ENCODE measurements around the gene ITPKB.
A peak's percentile ranks its signal among the peaks of the same experiment; 100 is the strongest.

The ITPKB gene

DNA sequence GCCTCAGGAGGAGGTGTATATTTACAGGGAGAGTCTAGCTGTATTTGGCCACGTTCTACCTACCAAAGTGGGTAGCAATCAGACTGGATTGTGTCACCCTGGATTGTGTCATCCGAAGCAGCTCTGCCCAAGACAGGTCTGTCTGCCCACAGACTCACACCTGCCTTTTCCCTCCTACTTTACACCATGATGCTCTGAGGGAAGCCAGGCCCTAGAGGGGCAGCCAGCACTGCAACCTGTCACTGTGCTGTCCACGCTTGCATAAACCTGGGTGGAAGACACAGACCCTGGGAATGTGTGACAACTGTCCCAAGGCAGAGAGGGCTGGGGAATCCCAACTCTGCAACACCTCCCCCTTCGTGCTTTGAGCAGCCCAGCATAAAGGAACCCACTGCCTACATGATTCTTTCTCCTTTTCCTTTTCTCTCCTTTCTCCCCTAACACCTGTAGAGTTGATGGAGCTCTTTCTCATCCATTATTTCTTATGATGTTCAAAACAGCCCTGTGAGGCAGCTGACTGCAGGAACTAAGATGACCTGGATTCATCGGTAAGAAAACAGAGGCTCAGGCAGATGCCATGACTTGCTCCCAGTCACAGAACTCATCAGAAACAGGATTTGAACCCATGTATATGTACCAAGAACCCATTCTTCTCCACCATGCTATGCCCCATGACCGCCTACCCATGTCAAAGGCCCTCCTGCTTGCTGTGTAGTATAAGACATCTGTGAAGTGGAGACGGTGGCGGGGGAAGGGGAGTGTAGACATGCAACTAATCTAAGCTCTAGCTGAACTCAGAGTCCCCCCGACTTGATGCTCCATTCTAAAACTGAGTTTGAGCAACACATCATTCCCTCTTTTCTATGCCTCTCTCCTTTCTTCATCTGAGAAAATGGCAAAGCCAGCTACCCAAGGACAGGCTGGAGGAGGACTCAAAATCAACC, 55.9 kb downstream of the ITPKB start:
- DNase-seq (no peak), ATAC-seq (peak; percentile 33)
- H3K4me1 Mint-ChIP-seq = peaks cover 98% of the 10 kb centered on the region
- peak overlapping the region; percentile 63 for H3K27ac Mint-ChIP-seq
- H3K4me3 Mint-ChIP-seq = peak overlapping the region; percentile 4
- no peaks in the 10 kb centered on the region for H3K27me3 Mint-ChIP-seq
- H3K9me3 Mint-ChIP-seq = no peaks in the 10 kb centered on the region
- H3K36me3 Mint-ChIP-seq (ENCODE audit: low read depth) = peaks cover 22% of the 10 kb centered on the region

DNA sequence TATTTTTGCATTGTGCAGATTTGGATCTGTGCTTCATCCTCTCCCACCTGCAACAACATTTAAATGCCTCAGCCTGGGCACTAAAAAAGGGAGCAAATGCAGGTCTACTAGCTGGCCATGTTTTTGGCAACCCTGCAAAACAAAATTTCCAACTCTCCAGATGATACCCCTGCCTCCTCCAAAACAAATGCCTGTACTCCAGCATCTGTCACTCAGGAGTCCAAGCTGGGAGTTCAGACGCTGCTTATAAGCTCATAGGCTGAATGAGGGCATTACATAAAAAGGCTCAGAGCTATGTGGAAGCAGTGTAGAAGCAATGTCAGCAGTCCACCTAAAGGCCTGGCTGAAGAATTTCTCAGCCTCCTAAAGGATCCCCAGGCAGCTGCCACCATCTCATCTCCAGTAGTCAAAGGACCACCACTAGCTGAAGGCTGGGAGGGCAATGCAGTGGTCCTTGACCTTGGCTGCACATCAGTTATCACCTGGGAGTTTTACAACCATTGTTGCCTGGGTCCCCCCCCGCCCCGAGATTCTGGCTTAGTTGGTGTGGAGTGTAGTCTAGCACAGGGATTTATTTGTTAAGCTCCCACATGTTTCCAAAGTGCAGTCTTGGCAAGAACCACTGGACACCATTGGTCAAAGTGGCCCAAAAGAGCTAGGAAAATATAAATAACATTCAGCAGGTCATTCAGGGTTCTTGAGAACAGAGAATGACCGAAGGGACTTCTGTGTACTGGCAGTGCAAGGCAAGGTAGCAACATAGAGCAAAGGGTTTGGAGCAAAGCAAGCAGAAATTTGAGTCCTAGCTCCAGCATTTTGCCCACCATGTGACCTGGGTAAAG, 57.2 kb downstream of the ITPKB start:
- H3K27ac Mint-ChIP-seq = peak overlapping the region; percentile 21
- no peaks in the 10 kb centered on the region for H3K27me3 Mint-ChIP-seq
- no peaks in the 10 kb centered on the region for H3K9me3 Mint-ChIP-seq
- peaks cover 22% of the 10 kb centered on the region for H3K36me3 Mint-ChIP-seq (ENCODE audit: low read depth)
- DNase-seq = no peak
- peaks cover 98% of the 10 kb centered on the region for H3K4me1 Mint-ChIP-seq
- ATAC-seq = no peak
- no peak overlapping the region for H3K4me3 Mint-ChIP-seq

DNA sequence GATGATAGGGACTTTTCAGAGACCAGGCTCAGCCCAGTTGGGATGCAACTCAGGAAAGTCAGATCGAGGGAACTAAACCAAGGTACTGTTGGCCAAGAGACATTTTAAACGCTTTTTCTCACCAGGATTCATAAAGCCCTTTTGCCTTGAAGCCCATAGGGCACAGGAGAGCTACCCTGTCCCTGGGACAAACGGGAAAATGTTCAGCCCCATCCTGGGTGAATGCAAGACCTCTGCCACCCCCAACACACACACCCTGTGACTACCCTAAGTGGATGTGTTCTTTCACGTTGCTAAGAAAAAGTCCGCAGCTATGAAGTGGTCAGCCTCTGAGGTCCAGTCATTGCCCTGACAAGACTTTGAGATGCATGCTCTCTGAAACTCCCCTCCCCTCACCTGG, 58.4 kb downstream of the ITPKB start:
- no peak for DNase-seq
- ATAC-seq = no peak
- Mint-ChIP-seq H3K36me3 (ENCODE audit: low read depth) (peaks cover 27% of the 10 kb centered on the region), H3K9me3 (no peaks in the 10 kb centered on the region), H3K4me1 (peaks cover 99% of the 10 kb centered on the region), H3K27me3 (no peaks in the 10 kb centered on the region), H3K27ac (peak overlapping the region; percentile 97), H3K4me3 (peak overlapping the region; percentile 79)

DNA sequence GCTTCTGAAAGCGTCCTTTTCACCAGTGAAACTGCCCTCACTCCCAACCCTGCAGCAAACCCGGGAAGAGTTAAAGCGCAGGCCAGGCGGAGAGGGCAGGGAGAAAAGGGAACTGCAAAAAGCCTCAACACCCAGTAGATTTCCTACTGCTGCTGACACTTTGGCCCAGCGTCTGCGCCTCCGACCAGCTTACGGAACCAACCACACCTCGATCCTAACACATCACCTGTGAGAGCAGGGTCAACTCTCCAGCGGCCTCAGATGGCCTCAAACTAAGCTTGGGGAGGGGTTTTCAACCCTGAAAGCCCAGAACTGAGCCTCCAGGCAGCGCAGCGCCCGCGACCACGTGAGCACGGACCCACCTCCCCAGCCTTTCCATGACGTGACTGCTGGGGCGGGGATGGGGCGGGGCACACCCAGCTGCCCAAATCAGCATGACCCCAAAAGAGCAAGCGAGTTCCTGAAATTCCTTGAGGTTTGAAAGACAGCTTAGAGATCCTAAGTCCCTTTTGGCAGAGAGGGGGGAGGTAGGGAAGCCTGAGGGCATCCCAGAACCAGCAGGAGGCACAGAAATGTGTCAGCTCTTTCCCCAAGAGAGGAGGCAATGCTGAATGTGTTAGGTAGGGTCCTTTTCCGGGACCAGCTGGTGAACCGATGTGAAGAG, 59.1 kb downstream of the ITPKB start:
- peak overlapping the region; percentile 97 for H3K27ac Mint-ChIP-seq
- peaks cover 99% of the 10 kb centered on the region for H3K4me1 Mint-ChIP-seq
- H3K27me3 Mint-ChIP-seq = peaks cover 1% of the 10 kb centered on the region
- peak; percentile 89 for DNase-seq
- H3K9me3 Mint-ChIP-seq = no peaks in the 10 kb centered on the region
- H3K4me3 Mint-ChIP-seq = peak overlapping the region; percentile 79
- peak; percentile 13 for ATAC-seq
- H3K36me3 Mint-ChIP-seq (ENCODE audit: low read depth) = peaks cover 26% of the 10 kb centered on the region

DNA sequence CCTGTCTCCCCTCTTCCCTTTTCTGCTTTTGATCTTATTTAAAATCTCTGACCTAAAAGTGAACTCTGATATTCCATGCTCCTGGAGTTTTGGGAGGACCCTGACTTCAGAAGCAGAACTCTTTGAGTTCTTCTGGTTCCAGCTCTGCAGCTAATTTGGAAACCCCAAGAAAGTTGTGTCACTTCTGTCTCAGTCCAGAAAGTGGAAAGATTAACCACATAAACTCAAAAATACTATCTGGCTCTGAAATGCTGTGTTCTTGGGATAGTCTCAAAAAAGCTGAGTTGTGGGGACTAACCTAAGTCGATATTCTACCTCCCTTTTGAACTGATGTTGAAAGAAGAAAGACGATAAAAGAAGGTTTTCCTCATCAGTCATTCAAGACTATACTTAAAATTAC, 59.8 kb downstream of the ITPKB start:
- DNase-seq = no peak
- ATAC-seq = no peak
- H3K4me1 Mint-ChIP-seq = peaks cover 99% of the 10 kb centered on the region
- peak overlapping the region; percentile 97 for H3K27ac Mint-ChIP-seq
- H3K4me3 Mint-ChIP-seq = peak overlapping the region; percentile 79
- peaks cover 28% of the 10 kb centered on the region for H3K36me3 Mint-ChIP-seq (ENCODE audit: low read depth)
- peaks cover 2% of the 10 kb centered on the region for H3K27me3 Mint-ChIP-seq
- no peaks in the 10 kb centered on the region for H3K9me3 Mint-ChIP-seq

DNA sequence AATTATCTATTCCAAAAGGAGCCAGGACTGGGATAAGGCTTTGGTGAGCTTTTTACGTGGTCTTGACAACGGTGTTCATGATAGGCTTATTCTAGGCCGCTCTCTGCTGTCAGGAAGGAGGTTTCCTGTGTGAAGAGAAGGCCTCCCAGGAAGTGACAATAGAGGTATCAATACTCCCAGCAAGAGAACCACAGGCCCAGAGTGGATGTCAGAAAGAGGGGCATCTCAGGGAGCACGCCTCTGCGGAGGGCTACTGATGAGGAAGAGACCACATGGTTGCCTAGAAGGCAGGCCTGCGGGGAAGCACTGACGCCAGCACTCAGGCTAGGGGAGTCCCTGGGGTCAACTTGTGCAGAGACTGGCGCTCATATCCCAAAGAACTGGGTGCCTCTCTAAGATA, 60.4 kb downstream of the ITPKB start:
- Mint-ChIP-seq H3K27ac (peak overlapping the region; percentile 97), H3K27me3 (peaks cover 2% of the 10 kb centered on the region), H3K4me1 (peaks cover 97% of the 10 kb centered on the region), H3K36me3 (ENCODE audit: low read depth) (peaks cover 25% of the 10 kb centered on the region), H3K9me3 (no peaks in the 10 kb centered on the region), H3K4me3 (peak overlapping the region; percentile 79)
- ATAC-seq (peak; percentile 60), DNase-seq (peak; percentile 76)

DNA sequence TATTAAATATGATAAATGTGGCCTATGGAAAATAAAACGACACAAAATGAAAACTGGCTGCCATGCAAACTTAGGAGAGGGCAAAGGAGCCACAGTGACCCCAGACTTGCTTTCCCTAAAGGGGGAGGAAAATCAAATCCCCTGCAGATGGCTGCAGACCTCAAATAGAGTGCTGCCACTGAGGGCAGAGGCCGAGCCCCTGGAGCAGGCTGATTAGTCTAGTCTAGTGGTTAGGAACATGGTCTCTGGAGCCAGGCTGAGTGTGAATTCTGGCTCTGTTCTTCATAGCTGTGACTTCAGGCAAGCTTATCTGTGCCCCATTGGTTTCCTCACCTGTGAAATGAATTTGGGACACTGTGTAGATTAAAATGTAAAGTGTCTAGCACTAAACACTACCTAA, 60.8 kb downstream of the ITPKB start:
- Mint-ChIP-seq H3K27ac (peak overlapping the region; percentile 97), H3K4me3 (peak overlapping the region; percentile 79), H3K4me1 (peaks cover 97% of the 10 kb centered on the region), H3K36me3 (ENCODE audit: low read depth) (peaks cover 26% of the 10 kb centered on the region), H3K27me3 (peaks cover 2% of the 10 kb centered on the region), H3K9me3 (no peaks in the 10 kb centered on the region)
- ATAC-seq (no peak), DNase-seq (no peak)

DNA sequence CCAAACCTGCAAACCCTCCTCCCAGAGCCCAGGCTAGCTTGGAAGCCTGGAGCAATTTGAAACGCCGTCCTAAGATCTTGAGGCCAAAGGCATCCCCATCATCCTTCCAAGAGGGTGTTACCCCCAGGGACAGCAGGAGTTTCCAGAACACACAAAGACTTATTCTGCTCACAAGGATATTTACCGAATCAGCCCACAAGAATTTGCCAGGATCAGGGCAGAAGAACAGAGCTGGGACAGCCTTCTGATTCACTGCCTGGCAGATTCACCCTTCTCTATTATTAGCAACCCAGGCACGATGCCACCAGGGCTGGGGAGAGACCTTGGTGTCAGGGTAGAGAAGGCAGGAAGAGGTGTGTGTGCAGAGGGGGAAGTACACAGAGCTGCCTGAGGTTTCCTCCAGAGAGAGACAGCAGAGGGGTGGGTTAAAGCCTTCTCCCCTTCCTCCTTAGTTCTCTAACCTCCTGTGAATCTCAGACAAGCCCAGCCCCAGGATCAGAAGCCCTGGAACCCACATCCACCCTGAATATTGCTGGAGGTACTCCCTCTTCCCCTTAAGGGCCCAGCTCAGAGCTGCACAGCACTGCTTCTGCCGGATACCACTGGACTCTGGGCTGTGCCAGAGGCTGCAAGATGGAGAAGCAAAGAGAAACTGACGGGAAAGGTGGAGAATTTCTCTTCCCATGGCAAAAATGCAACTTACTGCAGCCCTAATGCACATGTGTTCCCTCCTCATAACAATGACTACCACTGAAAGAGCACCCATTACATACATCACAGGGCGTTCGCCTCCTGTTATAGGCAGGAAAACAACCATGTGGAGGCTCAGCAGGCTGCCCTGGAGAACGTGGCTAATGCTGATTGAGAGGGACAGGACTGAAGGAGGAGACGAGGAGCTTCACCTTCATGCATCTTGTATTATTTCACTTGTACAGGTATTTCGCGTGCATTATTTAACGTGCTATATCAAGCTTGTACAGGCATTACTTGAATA, 61.8 kb downstream of the ITPKB start:
- Mint-ChIP-seq H3K27ac (peak overlapping the region; percentile 97), H3K4me1 (peaks cover 97% of the 10 kb centered on the region), H3K36me3 (ENCODE audit: low read depth) (peaks cover 32% of the 10 kb centered on the region), H3K9me3 (no peaks in the 10 kb centered on the region), H3K4me3 (peak overlapping the region; percentile 75), H3K27me3 (peaks cover 2% of the 10 kb centered on the region)
- DNase-seq (peak; percentile 65), ATAC-seq (peak; percentile 70)

DNA sequence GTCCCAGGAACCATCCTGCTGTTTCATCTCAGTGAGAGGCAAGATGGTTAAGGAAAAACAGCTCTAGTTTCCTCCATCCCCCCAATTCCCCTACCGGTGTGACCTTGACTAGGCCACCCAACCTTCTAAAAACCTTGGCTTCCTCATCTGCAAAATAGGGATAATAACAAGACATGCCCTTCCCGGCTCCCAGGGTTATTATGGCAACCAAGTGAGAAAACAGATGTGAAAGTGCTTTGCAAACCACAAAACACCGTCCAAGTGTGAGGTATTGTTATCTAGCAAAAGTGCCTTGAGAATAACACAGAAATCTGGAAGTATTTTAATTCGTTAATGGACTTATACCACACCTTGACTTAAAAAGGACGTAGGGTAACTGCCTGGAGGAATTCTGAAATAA, 62.7 kb downstream of the ITPKB start:
- Mint-ChIP-seq H3K36me3 (ENCODE audit: low read depth) (peaks cover 35% of the 10 kb centered on the region), H3K4me1 (peaks cover 98% of the 10 kb centered on the region), H3K4me3 (peak overlapping the region; percentile 75), H3K9me3 (no peaks in the 10 kb centered on the region), H3K27me3 (peaks cover 2% of the 10 kb centered on the region), H3K27ac (peak overlapping the region; percentile 97)
- DNase-seq = no peak
- ATAC-seq = no peak

DNA sequence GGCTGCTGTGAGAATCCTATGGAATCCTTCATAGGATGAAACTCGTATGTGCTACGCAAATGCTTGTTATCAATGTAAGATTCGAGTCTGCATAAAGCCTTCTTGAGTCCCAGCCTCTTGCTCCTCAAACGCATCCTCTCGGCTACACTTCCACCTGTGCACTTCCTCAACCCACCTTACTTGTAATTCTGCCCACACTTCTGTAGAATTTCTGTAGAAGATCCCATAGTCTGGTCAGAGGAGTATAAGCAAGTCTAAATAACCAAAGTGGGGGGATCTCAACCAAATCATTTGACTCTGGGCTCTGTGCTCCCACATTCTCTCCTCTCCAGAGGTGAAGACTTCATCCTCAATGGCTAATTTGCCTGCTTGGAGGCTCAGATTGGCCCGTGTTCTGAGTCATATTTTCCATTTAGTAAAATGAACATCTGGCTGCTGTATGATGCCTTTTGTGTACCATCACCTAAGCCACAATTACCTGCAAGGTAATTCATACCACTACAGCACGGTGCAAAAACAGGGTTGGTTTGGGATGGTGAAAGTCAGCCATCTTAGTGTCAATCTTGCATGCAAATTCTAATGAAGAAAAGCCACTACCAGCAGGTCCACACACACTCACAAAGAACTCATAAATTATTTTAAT, 63.2 kb downstream of the ITPKB start:
- H3K27ac Mint-ChIP-seq = peak overlapping the region; percentile 97
- ATAC-seq (no peak), DNase-seq (no peak)
- peaks cover 31% of the 10 kb centered on the region for H3K36me3 Mint-ChIP-seq (ENCODE audit: low read depth)
- H3K27me3 Mint-ChIP-seq = peaks cover 2% of the 10 kb centered on the region
- H3K9me3 Mint-ChIP-seq = no peaks in the 10 kb centered on the region
- H3K4me1 Mint-ChIP-seq = peaks cover 98% of the 10 kb centered on the region
- peak overlapping the region; percentile 75 for H3K4me3 Mint-ChIP-seq

DNA sequence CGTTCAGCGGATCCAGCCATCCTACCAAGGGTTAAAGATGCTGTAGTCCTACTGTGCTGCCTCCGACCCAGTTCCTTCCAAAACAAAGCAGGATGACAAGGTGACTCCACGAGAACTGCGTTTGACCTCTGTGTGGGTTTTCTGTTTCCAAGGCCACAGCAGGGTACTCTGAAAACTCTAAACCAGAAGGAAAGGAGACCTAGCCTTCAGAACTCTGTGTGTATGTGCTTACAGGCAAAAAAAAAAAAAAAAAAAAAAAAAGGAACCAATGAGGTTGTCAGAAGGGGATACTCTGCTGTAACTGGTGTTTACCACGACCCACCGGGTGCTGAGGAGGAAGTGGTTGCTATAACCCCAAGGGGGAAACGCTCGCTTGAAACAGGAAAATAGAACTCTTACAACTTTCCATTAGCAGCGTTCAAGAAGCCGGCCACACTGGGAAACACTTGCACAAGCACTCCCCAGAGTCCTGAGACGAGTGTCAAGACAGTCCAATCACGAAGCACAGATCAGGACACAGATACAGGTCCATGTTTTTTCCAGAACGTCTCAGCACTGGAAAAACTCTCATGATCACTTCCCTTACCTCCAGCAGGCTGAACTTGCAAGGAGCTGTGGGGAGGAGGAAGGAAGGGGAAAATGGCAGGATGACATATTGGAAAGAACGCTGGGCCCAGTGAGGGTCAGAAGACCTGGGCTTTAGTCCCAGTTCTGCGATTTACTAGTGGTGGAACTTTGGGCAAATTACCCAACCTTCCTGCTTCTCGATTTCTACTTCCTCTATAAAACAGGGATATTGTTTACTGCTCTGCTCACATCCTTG, 64.0 kb downstream of the ITPKB start:
- Mint-ChIP-seq H3K4me1 (peaks cover 98% of the 10 kb centered on the region), H3K27ac (peak overlapping the region; percentile 97), H3K36me3 (ENCODE audit: low read depth) (peaks cover 31% of the 10 kb centered on the region), H3K27me3 (peaks cover 2% of the 10 kb centered on the region), H3K4me3 (peak overlapping the region; percentile 75), H3K9me3 (no peaks in the 10 kb centered on the region)
- ATAC-seq (peak; percentile 62), DNase-seq (peak; percentile 75)

DNA sequence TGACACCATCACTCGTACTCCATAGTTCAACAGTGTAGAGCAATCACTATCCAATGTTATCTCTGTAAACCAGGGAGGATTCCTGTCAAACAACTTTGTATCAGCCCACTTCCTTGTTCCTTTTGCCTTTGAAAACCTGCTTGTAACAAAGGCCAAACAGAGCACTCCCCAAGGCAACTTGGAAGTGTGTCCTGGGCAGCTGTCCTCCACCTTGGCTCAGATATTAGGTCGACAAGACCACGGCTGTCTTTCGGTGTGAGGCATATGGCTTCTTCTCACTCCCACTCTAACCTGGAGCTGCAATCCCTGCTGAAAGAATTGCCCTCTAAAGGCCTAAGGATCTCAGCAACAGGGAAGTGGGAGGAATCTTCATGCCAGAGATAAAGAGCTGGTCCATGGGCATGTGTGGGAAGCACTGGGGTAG, 66.7 kb downstream of the ITPKB start:
- Mint-ChIP-seq H3K9me3 (no peaks in the 10 kb centered on the region), H3K27ac (peak overlapping the region; percentile 65), H3K4me1 (peaks cover 75% of the 10 kb centered on the region), H3K27me3 (peaks cover 2% of the 10 kb centered on the region), H3K36me3 (ENCODE audit: low read depth) (peaks cover 31% of the 10 kb centered on the region), H3K4me3 (no peak overlapping the region)
- ATAC-seq (no peak), DNase-seq (no peak)

All from activated naive CD8-positive, alpha-beta T cell treated with anti-CD3 and anti-CD28 coated beads, Interleukin-2, amount 50 U/mL, for 24 hours (primary cell).